Stimulated activated CD4-positive, alpha-beta T cell treated with anti-CD3 and anti-CD28 coated beads, Interleukin-2, amount 100 ng/mL, for 48 hours (primary cell): ENCODE data around the gene AP2M1.
"Not testable (repeated sequence)": the region's sequence is repeated elsewhere in the genome, so short reads cannot be mapped to it uniquely, and the experiment has no call there.

Source experiments
- DNase-seq, 2 donors: peaks; one replicate each; pipeline ENCODE4 v3.0.0-alpha.2; 2020

The AP2M1 gene

DNA sequence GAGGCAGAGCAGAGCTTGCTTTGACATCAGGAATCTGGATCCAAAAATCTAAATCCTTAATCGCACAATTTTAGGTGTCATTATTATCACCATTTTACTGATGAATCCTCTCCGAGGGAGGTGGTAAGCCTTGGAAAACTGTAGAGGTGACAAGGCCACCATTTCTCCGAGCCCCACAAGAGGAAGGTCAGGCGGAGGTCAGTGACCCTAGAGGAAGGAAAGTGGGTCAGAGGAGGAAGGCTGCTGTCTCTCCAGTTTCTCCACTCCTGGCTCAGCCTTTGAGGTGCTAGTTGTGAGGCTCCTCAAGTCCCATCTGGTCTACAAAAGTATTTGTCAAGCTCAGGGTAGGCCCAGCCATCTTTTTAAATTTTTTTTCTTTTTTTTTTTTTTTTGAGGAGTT, 16.3 kb upstream of the AP2M1 start:
- DNase-seq = no peak

- DNase-seq = no peak
Measured at GRCh38 chr3:184160456-184160855, 14.2 kb upstream of the AP2M1 start.

- DNase-seq = not testable (repeated sequence)
Measured at GRCh38 chr3:184162571-184163070, 12.0 kb upstream of the AP2M1 start.

DNA sequence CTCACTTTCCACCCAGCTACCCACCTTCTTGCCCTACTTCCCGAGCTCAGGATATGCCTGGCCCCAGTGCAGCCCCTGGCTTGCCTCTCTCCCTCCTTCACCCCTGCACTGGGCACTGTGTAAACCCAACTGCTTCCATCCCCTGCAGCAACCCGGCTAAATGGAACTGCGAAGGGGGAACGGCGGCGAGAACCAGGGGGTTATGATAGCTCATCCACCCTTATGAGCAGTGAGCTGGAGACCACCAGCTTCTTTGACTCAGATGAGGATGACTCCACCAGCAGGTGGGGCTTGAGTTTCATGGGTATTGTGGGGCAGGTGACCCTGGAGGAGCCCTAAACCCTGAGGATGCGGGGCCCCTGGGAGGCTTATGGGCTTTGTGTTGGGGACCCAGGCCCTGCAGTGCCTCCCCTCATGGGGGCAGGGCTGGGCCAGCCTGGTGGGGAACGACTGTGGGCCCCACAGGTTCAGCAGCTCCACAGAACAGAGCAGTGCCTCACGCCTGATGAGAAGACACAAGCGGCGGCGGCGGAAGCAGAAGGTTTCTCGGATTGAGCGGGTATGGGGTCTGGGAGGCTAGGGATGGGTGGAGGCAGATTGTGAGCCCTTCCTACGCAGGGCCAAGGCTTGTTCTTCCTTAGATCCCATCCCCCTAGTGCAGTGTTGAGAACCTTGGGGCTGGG, 9.9 kb upstream of the AP2M1 start:
- no peak for DNase-seq

DNA sequence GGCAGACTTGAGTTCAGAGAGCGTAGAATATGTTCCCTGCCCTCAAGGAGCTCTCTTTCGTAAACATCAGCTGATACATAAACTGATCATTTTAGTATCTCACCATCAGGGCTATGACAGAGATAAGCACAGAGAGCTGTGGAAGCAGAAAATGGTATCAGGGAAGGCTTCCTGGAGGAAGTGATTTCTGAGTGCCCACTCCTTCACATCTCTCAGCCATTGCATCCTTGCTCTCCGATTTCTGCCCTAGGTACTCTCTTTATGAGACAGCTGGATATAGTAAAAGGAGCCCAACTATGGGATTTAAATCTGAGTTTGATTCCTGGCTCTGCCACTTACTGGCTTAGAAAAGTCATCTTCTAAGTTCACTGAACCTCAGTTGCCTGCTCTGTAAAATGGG, 9.1 kb upstream of the AP2M1 start:
- DNase-seq = no peak

DNA sequence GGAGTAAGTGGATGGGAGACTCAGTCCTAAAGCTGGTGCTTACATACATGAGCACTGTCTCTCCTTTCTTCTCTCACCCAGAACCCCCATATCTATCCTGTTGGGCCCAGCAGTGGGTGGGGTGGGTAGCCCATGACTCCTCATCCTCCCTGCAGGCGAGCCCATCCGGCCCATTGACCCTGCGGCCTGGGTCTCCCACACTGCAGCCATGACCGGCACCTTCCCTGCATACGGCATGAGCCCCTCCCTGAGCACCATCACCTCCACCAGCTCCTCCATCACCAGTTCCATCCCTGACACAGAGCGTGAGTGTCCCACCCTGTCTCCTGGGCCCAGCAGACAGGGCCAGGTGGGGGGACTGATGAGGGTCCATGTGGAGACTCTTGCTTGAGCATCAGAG, 8.0 kb upstream of the AP2M1 start:
- no peak for DNase-seq

GRCh38 chr3:184167786-184168185, 6.9 kb upstream of the AP2M1 start:
- no peak for DNase-seq

DNA sequence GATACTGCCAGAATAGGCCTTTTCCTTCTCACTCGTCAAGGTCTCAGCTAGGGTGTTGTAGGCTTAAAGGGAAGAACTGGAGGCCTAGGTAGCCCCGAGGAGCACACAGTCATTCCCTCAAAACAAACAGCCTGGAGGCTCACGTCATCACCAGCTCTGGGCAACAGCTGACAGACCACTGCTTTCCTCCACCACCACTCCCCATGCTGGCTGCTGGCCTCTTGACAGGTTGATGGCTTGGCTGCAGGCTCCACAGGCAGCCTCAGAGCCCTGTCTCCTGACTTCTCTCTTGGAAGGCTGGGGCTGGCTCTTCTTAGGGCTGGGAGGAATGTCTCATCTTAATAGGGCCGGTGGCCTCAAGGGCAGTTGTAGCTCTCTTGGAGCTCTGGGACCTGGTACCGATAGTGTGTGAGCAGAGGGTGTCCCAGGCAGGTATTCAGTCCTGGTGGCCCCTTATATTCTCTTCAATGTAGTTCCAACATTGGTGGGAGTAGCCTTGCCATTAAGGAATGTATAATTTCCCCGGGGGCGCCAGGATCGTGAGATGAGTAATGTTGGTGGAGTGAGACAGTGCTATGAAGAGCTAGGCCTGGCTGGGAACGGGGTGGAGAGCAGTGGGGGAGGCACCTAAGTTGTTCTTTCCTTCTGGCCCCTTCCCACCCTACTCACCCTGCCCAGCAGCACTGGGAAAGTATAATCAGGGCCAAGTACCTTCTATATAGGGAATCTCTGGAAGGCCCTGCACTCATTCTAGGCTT, 6.1 kb upstream of the AP2M1 start:
- DNase-seq = no peak

GRCh38 chr3:184169896-184170875, 4.5 kb upstream of the AP2M1 start:
- DNase-seq = no peak

DNA sequence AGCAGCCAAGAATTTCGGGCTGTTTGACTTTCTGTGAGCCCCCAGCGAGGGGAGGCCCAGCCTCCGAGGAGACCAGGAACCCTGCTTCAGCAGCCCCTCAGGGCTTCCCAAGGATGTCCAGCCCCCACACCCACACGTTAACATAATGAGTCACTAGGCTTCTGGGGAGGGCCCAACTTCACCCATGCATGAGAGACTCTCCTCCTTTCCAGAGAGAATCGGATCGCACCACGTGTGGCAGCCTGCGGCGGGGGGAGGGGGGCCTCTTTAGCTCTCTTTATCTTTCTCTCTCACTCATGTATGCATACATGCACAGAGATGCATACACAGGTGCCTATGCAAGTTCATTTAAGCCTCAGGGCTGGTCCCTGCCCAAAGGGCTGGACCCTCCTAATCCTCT, 3.1 kb upstream of the AP2M1 start:
- DNase-seq = no peak

DNA sequence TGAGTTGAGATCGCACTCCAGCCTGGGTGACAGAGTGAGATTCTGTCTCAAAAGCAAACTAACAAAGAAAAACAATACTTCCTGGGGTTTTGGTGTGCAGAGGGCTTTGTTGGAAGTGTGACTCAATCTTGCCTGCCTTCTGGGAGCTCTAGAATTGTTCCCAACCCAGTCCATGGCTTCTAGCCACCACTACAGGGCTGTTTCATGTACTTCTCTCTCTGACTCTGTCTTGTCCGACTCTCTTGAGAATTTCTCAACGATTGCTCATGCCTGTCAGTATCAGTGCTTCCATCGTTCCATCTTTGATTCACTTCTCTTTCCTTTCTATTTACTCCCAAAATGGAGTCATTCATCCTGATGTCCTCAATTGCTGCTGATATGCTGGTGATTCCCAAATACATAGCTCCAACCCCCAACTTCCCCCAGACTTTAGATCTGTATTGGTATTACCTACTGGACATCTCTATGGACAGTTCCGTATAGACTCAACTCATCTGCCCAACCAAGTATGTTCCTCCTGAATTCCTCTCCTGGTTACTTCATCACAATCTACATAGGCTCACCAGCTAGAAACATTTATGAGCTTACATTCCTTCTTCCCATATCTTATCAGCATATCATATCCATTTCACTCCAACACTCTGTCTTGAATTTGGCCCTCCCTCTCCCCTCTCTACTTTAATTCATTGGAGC, 1.8 kb upstream of the AP2M1 start:
- no peak for DNase-seq

GRCh38 chr3:184173374-184173722, 1.3 kb upstream of the AP2M1 start:
- no peak for DNase-seq

GRCh38 chr3:184174284-184174645, 390 bp upstream of the AP2M1 start:
- no peak for DNase-seq

DNA sequence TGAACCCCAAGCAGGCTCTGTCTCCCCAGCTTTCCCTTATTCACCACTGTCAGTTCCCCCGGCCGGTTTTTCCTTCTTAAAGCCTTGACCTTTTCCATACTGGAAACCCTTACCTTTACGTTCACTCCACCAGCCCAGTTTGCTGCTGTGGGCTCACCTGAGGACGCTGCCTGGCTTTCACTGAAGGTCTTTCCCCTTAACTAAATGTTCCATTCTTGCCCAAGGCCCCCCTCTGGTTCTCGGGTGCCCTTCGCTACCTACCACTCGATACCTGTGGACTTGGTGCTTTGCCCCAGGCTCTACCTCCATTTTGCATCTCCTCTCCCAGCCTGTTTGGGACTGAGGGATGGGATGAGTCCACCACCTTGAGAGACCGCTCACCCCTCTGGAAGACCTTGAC, 851 bp downstream of the AP2M1 start:
- DNase-seq = no peak

DNA sequence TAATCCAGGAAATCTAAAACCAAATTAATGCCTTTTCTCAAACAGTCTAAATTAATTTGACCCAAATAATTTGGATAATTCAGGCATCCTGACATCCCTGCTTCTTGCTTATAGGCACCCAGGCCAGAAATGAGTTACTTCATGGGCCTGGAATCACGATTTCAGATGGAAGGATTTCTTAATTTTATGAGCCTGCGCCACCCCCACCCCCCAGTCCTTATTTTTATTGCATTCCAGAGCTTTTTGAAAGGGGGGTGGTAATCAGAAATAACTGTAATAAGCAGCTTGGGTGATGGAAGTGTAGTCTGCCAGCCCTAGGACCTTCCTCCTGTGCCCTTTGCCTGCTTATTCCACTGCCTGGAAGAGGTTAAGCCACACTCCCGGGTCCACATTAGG, 1.3 kb downstream of the AP2M1 start:
- DNase-seq = no peak

DNA sequence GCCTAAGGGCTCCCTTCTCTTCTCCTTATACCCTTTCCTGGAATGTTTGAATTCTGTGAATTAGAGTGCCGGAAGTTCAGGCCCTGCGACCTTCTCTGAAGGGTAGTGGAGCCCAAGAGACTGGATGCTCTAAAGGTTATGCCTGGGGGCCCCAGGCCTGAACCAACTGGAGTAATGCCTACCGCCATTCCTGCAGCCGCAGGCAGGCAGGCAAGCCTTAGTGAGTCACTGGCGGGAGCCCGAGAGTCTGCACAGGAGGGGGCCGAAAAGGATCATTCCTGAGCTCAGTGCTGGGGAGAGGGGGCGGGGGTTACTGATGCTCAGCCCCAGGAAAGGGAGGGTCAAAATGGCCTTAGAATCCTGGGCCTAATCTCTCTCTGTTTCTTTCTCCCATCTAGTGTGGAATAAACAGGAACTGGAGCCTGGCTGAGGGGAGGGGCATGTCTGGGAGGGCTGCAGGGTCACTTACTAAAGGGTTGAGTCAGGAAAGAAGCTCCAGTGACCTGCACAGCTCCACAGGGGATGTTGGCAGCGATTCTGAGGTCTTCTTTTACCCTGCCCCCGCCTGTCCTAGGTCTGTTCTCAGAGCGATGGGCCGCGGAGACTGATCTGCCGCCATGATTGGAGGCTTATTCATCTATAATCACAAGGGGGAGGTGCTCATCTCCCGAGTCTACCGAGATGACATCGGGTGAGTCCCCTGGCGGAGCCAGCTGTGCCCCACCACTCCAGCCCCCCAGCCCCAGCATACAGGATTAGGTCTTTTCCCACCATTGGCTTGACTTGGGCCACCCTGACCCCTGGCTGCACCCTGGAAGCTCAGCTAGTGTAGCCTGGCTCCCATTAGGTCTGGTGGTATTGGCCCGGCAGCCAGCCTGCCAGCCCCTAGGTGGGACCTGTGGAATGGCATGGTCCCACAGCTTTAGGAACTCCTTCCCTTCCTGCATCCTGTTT, 2.0 kb downstream of the AP2M1 start:
- no peak for DNase-seq

DNA sequence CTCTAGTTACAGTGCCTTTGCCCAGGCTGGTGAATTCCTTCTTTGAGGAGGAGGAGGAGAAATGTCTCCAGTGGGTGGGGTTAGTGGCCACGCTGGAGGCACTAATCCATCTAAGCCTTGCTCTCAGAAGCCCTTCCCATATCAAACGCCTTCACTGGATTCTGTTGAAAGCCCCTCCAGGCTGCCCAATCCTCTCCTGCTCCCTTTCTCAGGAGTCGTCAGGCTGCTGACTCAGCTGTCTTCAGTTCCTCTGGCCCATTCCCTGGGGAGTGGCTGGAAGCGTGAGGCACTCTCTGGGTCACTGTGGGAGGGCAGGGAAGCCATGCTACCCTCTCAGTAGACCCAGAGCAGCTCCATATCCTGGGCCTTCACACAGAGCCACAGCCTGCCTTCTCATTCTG, 2.7 kb downstream of the AP2M1 start:
- no peak for DNase-seq

GRCh38 chr3:184177767-184178306, 3.2 kb downstream of the AP2M1 start:
- DNase-seq = no peak

- DNase-seq = no peak
Measured at GRCh38 chr3:184178521-184179138, 4.0 kb downstream of the AP2M1 start.

GRCh38 chr3:184180165-184180564, 5.5 kb downstream of the AP2M1 start:
- DNase-seq = no peak

GRCh38 chr3:184181596-184181995, 6.9 kb downstream of the AP2M1 start:
- no peak for DNase-seq
